GM10248 (cell line): ENCODE data around the gene MAPT.

Experiments used
- CTCF ChIA-PET: fragments of 300-600 bp; sonication (Branson Sonifier 250); formaldehyde crosslinking; extraction: SDS; loops from one replicate; lab custom pipeline; 2021; ENCODE audit warnings: antibody characterized with exemption; lab: Yijun Ruan, JAX
- POLR2A ChIA-PET: fragments of 350-650 bp; sonication (Branson Sonifier 250); formaldehyde crosslinking; extraction: SDS; loops from one replicate; lab custom pipeline; 2020; ENCODE audit warnings: antibody characterized with exemption; lab: Yijun Ruan, JAX
- DNase-seq: peaks from one replicate; pipeline ENCODE4 v3.0.0; 2012; ENCODE audit errors: extremely low spot score
- CTCF ChIP-seq: IDR thresholded peaks from 2 replicates; pipeline ENCODE4 v1.5.1; 2012; ENCODE audit warnings: mild to moderate bottlenecking, low read depth; ENCODE audit errors: extremely low read depth, missing control alignments, control extremely low read depth

Gene MAPT

DNA sequence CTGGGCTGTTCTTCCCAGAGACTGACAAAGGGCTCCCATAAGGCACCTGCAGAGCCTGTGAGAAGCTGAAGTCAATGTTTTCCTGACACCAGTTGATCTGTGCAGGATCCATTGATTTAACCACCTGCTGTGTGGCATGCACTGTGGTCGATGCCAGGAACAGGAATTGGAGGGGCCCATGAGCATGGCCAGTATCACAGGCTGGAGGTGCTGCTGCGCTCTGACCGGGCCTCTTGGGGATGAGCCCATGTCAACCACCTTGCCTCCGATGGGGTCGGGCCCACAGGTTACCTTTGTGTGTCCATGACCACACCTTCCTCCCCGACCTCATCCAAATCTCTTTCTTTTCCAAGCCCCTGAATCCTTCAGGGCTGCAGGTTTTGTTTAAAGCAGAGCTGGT is 86.5 kb downstream of the MAPT start:
- no peak for DNase-seq
- no peak for TF ChIP-seq CTCF
- ChIA-PET POLR2A (no interaction called here), CTCF (no interaction called here)

- no peak for TF ChIP-seq CTCF
- CTCF ChIA-PET, result no interaction called here
- no peak for DNase-seq
- POLR2A ChIA-PET, result no interaction called here
These were observed 87.0 kb downstream of the MAPT start for GRCh38 chr17:45981306-45981705.

DNA sequence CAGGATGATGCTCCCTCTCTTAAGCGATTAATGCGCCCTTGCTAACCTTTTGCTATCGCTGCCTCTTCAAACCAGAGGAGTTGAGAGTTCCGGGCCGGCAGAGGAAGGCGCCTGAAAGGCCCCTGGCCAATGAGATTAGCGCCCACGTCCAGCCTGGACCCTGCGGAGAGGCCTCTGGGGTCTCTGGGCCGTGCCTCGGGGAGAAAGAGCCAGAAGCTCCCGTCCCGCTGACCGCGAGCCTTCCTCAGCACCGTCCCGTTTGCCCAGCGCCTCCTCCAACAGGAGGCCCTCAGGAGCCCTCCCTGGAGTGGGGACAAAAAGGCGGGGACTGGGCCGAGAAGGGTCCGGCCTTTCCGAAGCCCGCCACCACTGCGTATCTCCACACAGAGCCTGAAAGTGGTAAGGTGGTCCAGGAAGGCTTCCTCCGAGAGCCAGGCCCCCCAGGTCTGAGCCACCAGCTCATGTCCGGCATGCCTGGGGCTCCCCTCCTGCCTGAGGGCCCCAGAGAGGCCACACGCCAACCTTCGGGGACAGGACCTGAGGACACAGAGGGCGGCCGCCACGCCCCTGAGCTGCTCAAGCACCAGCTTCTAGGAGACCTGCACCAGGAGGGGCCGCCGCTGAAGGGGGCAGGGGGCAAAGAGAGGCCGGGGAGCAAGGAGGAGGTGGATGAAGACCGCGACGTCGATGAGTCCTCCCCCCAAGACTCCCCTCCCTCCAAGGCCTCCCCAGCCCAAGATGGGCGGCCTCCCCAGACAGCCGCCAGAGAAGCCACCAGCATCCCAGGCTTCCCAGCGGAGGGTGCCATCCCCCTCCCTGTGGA is 88.6 kb downstream of the MAPT start:
- TF ChIP-seq CTCF, result no peak
- DNase-seq, result no peak
- CTCF ChIA-PET, result interaction anchor here (1.2 kb wide), 1 partner anchor 73 kb away, joined by 3 read pairs; no protein-coding TSS in a partner anchor
- POLR2A ChIA-PET, result no interaction called here

- no peak for TF ChIP-seq CTCF
- ChIA-PET CTCF (no interaction called here), POLR2A (no interaction called here)
- DNase-seq, result no peak
These were observed 89.4 kb downstream of the MAPT start for GRCh38 chr17:45983614-45984310.

DNA sequence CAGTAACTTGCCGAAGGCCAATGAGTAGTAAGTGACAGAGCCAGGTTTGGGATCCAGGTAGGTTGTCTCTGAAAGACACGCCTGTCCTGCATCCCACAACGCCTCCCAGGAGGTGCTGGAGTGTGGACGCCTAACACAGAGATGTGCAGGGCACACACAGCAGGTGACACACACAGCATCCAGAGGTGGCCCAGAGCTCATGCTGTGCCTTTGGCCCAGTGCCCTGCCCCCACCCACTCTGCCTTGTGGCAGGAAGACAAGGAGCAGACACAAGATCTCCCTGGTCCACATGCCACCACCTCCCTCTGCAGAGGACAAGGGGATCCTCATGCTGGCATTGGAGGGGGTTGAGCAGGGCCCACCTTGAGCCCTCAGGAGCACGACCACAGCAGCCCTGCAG is 90.0 kb downstream of the MAPT start:
- POLR2A ChIA-PET, result no interaction called here
- TF ChIP-seq CTCF, result no peak
- DNase-seq, result no peak
- CTCF ChIA-PET, result no interaction called here

DNA sequence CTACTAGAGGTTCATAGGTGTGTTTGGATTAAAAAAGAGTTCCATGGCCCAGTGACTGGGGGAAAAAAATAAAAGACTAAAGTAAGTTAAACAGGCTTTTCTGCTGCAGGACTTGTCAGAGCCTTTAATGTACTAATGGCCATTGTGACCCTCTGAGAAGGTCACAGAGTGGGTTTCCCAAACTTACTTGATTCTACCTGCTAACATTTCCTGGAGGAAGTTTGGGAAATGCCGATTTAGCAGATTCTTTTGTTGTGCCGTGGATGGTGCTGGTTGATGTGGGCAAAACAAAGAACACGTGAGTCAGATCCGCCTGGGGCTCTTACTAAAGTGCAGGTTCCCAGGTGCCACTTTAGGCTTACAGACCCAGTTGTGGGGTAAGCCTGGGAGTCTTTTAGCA is 91.1 kb downstream of the MAPT start:
- TF ChIP-seq CTCF, result no peak
- ChIA-PET POLR2A (no interaction called here), CTCF (interaction anchor here (2.4 kb wide), 1 partner anchor 16 kb away, joined by 9 read pairs; no protein-coding TSS in a partner anchor)
- DNase-seq, result no peak
